GM10266 (cell line): ENCODE measurements around the gene SFTPA2.
"Not testable (repeated sequence)": the region's sequence is repeated elsewhere in the genome, so short reads cannot be mapped to it uniquely, and the experiment has no call there.

Experiments used
- DNase-seq: peaks from one replicate; pipeline ENCODE4 v3.0.0; 2012; ENCODE audit errors: extremely low spot score
- CTCF ChIP-seq: IDR thresholded peaks from 2 replicates; pipeline ENCODE4 v1.5.1; 2012; ENCODE audit warnings: mild to moderate bottlenecking, low read depth; ENCODE audit not compliant: control insufficient read depth, insufficient read depth; ENCODE audit errors: missing control alignments

SFTPA2 gene

GRCh38 chr10:79581044-79581443 lies 20.8 kb upstream of the SFTPA2 start:
- no peak for TF ChIP-seq CTCF
- DNase-seq: no peak

DNA sequence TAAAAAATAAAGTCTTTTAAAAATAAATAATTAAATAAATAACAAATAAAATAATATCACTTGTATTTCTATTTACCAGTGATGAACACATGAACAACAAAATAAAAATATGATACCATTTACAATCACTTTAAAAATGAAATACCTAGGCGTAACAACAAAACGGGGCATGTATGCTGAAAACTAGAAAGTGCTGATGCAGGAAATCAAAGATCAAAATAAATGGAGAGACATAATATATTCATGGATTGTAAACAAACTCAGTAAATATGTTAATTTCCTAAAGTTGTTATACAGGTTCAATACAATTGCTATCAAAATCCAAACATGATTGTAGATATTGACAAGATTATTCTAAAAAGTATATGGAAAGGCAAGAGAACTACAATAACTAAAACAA lies 19.2 kb upstream of the SFTPA2 start:
- TF ChIP-seq CTCF: no peak
- no peak for DNase-seq

DNA sequence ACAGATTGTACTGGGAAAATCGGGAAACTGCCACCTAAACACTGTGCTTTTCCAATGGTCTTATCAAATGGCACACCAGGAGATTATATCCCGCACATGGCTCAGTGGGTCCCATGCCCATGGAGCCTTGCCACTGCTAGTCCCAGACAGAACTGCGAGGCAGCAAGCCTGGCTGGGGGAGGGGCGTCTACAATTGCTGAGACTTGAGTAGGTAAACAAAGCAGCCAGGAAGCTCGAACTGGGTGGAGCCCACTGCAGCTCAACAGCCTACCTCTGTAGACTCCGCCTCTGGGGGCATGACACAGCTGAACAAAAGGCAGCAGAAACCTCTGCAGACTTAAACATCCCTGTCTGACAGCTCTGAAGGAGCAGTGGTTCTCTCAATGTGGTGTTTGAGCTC lies 10.4 kb upstream of the SFTPA2 start:
- not testable (repeated sequence) for DNase-seq

- no peak for TF ChIP-seq CTCF
- DNase-seq: no peak
Observed at GRCh38 chr10:79563426-79563825, 3.2 kb upstream of the SFTPA2 start.

- TF ChIP-seq CTCF: peak; percentile 79
- peak; percentile 44 for DNase-seq
Observed at GRCh38 chr10:79562135-79562756, 2.0 kb upstream of the SFTPA2 start.

- TF ChIP-seq CTCF: no peak
- DNase-seq: no peak
Observed at GRCh38 chr10:79561257-79561656, 1.1 kb upstream of the SFTPA2 start.

- TF ChIP-seq CTCF: no peak
- DNase-seq: no peak
Observed at GRCh38 chr10:79559726-79560125, 481 bp downstream of the SFTPA2 start.

GRCh38 chr10:79556961-79557360 lies 3.2 kb downstream of the SFTPA2 start:
- not testable (repeated sequence) for DNase-seq
